Left lung (tissue), 10 donors: ENCODE data around the gene CBX7. TPM values are rescaled to one million over a fixed set of nuclear protein-coding genes. Genes with fewer than 3 reads are reported as not detected.
"Not testable (repeated sequence)": the region's sequence is repeated elsewhere in the genome, so short reads cannot be mapped to it uniquely, and the experiment has no call there.

Experiments
- ATAC-seq: fragments of 200-7000 bp; cut with Tn5 transposase; one replicate; pipeline ENCODE4 v1.9.1; 2020; ENCODE audit warnings: moderate library complexity
- DNase-seq, 4 donors: peaks; one replicate each; pipeline ENCODE4 v3.0.0-alpha.2; 2013 to 2020
- H3K27ac ChIP-seq, 2 donors: fragments of 200-600 bp; sonication (generic) in 1 of 2; one replicate each; pipeline versions ENCODE4 v1.5.0 to v1.8.0; 2020 to 2021
- H3K27me3 ChIP-seq, 2 donors: fragments of 200-600 bp; sonication (generic) in 1 of 2; one replicate each; pipeline versions ENCODE4 v1.5.0 to v1.8.0; 2020 to 2021
- H3K36me3 ChIP-seq, 2 donors: fragments of 200-600 bp; sonication (generic) in 1 of 2; one replicate each; pipeline versions ENCODE4 v1.5.0 to v1.8.0; 2020 to 2021
- H3K4me1 ChIP-seq, 2 donors: fragments of 200-600 bp; one replicate each; pipeline ENCODE4 v1.8.0; 2021
- H3K4me3 ChIP-seq, 2 donors: fragments of 200-600 bp; sonication (generic) in 1 of 2; one replicate each; pipeline versions ENCODE4 v1.5.0 to v1.8.0; 2020 to 2021; ENCODE audit warnings: mild to moderate bottlenecking in 1 of 2
- H3K9me3 ChIP-seq, 2 donors: fragments of 200-600 bp; sonication (generic) in 1 of 2; one replicate each; pipeline versions ENCODE4 v1.5.0 to v1.8.0; 2020 to 2021
- CTCF ChIP-seq, 2 donors: fragments of 200-600 bp; sonication (generic) in 1 of 2; IDR thresholded peaks; one replicate each; pipeline versions ENCODE4 v1.5.0 to v1.8.0; 2021; ENCODE audit warnings: antibody characterized with exemption in 2 of 2
- intact Hi-C, 2 donors: fragments of 100-400 bp; cut with DNase I; formaldehyde crosslinking; loops; one replicate each; pipeline versions ENCODE4 v1.11.2 to v1.14.2; 2022
- polyA plus RNA-seq, 6 donors: library from polyadenylated mRNA; unstranded; fragments of 120-200 nt; gene quantifications; one replicate each; pipeline ENCODE4 v1.2.1, GENCODE V29; 2013; ENCODE audit not compliant: insufficient read length in 6 of 6
- total RNA-seq, 2 donors: library from RNA; stranded (reverse); fragmentation: NEBNext Ultra II Directional; extraction: Animal tissue kit (Norgen Biotek cat#: 25700); gene quantifications; one replicate each; pipeline ENCODE4 v1.2.1, GENCODE V29; 2021
- donor health status: DM: no; HTN: yes; CAD: no.
- donor health status: DM: no; HTN: no; CAD: no.

The CBX7 gene
- total and polyA plus RNA-seq, 8 donors = 7.4 to 17.7 (median 8.8) TPM

DNA sequence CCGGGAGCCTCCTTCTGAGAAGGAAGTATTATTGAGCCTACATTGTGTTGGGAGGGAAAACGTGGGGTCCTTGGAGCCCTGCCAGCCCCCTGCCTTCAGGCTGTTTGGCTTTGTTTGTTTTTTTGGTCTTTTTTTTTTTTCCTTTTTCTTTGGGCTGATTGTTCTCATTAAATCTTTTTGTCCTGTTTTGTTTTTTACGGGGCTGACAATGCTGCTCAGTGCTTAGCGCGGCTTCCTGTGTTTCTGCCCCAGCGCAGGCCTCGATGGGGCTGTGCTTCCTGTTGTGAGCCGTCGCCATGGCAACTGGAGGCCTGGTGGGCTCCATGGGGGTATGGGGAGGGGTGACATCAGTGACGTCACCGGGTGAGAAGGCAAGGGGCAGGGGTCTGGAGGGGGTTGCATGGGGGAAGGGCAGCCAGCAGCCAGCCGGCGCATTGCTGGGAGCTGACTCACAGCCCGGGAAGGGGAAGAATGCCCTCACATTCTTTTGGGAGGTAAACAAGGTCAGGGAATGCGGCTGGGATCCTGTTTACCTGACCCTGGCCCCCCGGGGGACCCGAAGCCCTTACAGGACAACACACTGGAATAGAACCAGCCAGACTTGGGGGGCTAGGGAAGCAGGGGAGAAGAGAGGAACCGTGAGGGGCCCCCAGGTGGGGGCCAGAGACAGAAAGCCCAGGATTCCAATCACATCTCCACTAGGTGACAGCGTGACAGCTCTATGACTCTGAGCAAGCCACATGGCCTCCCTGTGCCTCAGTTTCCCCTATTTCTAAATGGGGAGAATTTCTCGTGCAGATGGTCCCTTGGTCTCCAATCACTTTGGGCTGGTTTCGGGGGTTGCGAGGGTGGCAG lies 22.2 kb upstream of the CBX7 start:
- no peak overlapping the region for H3K4me3 ChIP-seq
- TF ChIP-seq CTCF (IDR thresholded peaks at IDR 0.05) = no peak
- peak; percentile 71 to 88 (median 86) for DNase-seq
- peak; percentile 72 for ATAC-seq
- no peaks in the 10 kb centered on the region for H3K36me3 ChIP-seq
- intact Hi-C loops = loop anchor here (5.0 to 10.0 kb wide), 2 partner anchors 138 to 140 kb away; partner anchors contain the start of gene RPL3 (in 1 of the 2)
- H3K4me1 ChIP-seq = peaks cover 35 to 71% of the 10 kb centered on the region in 2 donors
- peak overlapping the region; percentile 73 to 87 for H3K27ac ChIP-seq
- H3K9me3 ChIP-seq = no peaks in the 10 kb centered on the region
- H3K27me3 ChIP-seq = no peaks in the 10 kb centered on the region

- DNase-seq (no peak), ATAC-seq (no peak)
- Histone ChIP-seq H3K36me3 (no peaks in the 10 kb centered on the region), H3K4me1 (peaks cover 35 to 67% of the 10 kb centered on the region in 2 donors), H3K27ac (peak overlapping the region; percentile 73 to 87), H3K27me3 (no peaks in the 10 kb centered on the region), H3K9me3 (no peaks in the 10 kb centered on the region), H3K4me3 (no peak overlapping the region)
- intact Hi-C loops = loop anchor here (5.0 to 10.0 kb wide), 2 partner anchors 138 to 141 kb away; partner anchors contain the start of gene RPL3 (in 1 of the 2)
- TF ChIP-seq CTCF (IDR thresholded peaks at IDR 0.05) = no peak
Observed at GRCh38 chr22:39173787-39174497, 21.5 kb upstream of the CBX7 start.

- peaks cover 35 to 67% of the 10 kb centered on the region in 2 donors for H3K4me1 ChIP-seq
Observed at GRCh38 chr22:39173050-39173706, 20.7 kb upstream of the CBX7 start.

DNA sequence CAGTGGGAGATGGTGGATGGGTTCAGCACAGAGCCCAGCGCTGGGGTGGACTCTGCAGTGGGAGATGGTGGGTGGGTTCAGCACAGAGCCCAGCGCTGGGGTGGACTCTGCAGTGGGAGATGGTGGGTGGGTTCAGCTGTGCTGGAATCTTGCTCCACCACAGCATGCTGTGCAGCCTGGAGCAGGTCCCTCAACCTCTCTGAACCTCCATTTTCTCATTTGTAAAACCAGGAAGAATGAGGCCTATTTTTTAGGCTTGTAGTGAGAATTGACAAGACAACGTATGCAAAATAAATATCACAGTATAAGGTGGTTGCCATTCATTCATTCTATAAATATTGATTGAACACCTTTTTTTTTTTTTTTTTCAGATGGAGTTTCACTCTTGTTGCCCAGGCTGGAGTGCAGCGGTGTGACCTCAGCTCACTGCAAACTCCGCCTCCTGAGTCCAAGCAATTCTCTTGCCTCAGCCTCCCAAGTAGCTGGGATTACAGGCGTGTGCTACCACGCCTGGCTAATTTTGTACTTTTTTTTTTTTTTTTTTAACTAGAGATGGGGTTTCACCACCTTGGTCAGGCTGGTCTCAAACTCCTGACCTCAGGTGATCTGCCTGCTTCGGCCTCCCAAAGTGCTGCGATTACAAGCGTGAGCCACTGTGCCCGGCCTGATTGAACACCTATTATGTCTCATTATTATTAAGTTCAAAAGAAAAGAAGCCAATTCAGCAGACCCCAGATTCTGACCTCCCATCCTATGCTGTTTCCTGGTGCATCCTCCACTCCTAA lies 20.0 kb upstream of the CBX7 start:
- not testable (repeated sequence) for ATAC-seq, H3K27me3 ChIP-seq, H3K4me3 ChIP-seq, H3K9me3 ChIP-seq, H3K36me3 ChIP-seq, DNase-seq
- H3K27ac ChIP-seq = peak overlapping the region in 1 of 2 donors; percentile 87
- intact Hi-C loops = loop anchor here (5.0 to 10.0 kb wide), 2 partner anchors 140 to 142 kb away; partner anchors contain the start of gene RPL3 (in 1 of the 2)
- peaks cover 35 to 64% of the 10 kb centered on the region in 2 donors for H3K4me1 ChIP-seq

More at GRCh38 chr22:39173050-39173706, 20.7 kb upstream of the CBX7 start:
- Histone ChIP-seq H3K4me3 (no peak overlapping the region), H3K36me3 (no peaks in the 10 kb centered on the region), H3K27ac (peak overlapping the region in 1 of 2 donors; percentile 87), H3K27me3 (no peaks in the 10 kb centered on the region), H3K9me3 (no peaks in the 10 kb centered on the region)
- DNase-seq (no peak), ATAC-seq (no peak)
- intact Hi-C loops = loop anchor here (5.0 to 10.0 kb wide), 2 partner anchors 139 to 142 kb away; partner anchors contain the start of gene RPL3 (in 1 of the 2)
- no peak for TF ChIP-seq CTCF (IDR thresholded peaks at IDR 0.05)
